ENCODE data around the gene EHD1. TPM values are rescaled to one million over a fixed set of nuclear protein-coding genes. Genes with fewer than 3 reads are reported as not detected.

EHD1 gene
- total and polyA plus RNA-seq, 2 of the 8 experiments (the other 6 are each of a cell fraction or from before 2014, with no cell fraction given), result 31.5 to 42.9 TPM

GRCh38 chr11:64924910-64925284 is 46.5 kb upstream of the EHD1 start (continued):
- TF ChIP-seq, protein P1, sequence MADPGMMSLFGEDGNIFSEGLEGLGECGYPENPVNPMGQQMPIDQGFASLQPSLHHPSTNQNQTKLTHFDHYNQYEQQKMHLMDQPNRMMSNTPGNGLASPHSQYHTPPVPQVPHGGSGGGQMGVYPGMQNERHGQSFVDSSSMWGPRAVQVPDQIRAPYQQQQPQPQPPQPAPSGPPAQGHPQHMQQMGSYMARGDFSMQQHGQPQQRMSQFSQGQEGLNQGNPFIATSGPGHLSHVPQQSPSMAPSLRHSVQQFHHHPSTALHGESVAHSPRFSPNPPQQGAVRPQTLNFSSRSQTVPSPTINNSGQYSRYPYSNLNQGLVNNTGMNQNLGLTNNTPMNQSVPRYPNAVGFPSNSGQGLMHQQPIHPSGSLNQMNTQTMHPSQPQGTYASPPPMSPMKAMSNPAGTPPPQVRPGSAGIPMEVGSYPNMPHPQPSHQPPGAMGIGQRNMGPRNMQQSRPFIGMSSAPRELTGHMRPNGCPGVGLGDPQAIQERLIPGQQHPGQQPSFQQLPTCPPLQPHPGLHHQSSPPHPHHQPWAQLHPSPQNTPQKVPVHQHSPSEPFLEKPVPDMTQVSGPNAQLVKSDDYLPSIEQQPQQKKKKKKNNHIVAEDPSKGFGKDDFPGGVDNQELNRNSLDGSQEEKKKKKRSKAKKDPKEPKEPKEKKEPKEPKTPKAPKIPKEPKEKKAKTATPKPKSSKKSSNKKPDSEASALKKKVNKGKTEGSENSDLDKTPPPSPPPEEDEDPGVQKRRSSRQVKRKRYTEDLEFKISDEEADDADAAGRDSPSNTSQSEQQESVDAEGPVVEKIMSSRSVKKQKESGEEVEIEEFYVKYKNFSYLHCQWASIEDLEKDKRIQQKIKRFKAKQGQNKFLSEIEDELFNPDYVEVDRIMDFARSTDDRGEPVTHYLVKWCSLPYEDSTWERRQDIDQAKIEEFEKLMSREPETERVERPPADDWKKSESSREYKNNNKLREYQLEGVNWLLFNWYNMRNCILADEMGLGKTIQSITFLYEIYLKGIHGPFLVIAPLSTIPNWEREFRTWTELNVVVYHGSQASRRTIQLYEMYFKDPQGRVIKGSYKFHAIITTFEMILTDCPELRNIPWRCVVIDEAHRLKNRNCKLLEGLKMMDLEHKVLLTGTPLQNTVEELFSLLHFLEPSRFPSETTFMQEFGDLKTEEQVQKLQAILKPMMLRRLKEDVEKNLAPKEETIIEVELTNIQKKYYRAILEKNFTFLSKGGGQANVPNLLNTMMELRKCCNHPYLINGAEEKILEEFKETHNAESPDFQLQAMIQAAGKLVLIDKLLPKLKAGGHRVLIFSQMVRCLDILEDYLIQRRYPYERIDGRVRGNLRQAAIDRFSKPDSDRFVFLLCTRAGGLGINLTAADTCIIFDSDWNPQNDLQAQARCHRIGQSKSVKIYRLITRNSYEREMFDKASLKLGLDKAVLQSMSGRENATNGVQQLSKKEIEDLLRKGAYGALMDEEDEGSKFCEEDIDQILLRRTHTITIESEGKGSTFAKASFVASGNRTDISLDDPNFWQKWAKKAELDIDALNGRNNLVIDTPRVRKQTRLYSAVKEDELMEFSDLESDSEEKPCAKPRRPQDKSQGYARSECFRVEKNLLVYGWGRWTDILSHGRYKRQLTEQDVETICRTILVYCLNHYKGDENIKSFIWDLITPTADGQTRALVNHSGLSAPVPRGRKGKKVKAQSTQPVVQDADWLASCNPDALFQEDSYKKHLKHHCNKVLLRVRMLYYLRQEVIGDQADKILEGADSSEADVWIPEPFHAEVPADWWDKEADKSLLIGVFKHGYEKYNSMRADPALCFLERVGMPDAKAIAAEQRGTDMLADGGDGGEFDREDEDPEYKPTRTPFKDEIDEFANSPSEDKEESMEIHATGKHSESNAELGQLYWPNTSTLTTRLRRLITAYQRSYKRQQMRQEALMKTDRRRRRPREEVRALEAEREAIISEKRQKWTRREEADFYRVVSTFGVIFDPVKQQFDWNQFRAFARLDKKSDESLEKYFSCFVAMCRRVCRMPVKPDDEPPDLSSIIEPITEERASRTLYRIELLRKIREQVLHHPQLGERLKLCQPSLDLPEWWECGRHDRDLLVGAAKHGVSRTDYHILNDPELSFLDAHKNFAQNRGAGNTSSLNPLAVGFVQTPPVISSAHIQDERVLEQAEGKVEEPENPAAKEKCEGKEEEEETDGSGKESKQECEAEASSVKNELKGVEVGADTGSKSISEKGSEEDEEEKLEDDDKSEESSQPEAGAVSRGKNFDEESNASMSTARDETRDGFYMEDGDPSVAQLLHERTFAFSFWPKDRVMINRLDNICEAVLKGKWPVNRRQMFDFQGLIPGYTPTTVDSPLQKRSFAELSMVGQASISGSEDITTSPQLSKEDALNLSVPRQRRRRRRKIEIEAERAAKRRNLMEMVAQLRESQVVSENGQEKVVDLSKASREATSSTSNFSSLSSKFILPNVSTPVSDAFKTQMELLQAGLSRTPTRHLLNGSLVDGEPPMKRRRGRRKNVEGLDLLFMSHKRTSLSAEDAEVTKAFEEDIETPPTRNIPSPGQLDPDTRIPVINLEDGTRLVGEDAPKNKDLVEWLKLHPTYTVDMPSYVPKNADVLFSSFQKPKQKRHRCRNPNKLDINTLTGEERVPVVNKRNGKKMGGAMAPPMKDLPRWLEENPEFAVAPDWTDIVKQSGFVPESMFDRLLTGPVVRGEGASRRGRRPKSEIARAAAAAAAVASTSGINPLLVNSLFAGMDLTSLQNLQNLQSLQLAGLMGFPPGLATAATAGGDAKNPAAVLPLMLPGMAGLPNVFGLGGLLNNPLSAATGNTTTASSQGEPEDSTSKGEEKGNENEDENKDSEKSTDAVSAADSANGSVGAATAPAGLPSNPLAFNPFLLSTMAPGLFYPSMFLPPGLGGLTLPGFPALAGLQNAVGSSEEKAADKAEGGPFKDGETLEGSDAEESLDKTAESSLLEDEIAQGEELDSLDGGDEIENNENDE (IDR thresholded peaks at IDR 0.05; ENCODE audit: insufficient replicate concordance, low read length), result no peak
- peak in 1 of 2 experiments; percentile 17; a peak in 1 of 4 replicates for TF ChIP-seq HDAC2 (IDR thresholded peaks at IDR 0.05; ENCODE audit: borderline replicate concordance in 1 of 2, low read depth in 2 of 2, low read length in 2 of 2)
